ENCODE data around the gene PPP6R1.

PPP6R1 gene

GRCh38 chr19:55279770-55280643 is 21.2 kb upstream of the PPP6R1 start, which contains the start of gene HSPBP1:
Gene HSPBP1 (minus strand): TSS chr19:55280110. CDS start chr19:55279608, 502 bp downstream.
- peak; percentile 98 for DNase-seq

GRCh38 chr19:55279340-55279739 is 20.5 kb upstream of the PPP6R1 start:
- DNase-seq, result no peak

- no peak for DNase-seq
These were observed 19.7 kb upstream of the PPP6R1 start for GRCh38 chr19:55278391-55279135.

- no peak for DNase-seq
These were observed 18.7 kb upstream of the PPP6R1 start for GRCh38 chr19:55277494-55277893.

- DNase-seq, result no peak
These were observed 18.1 kb upstream of the PPP6R1 start for GRCh38 chr19:55276720-55277430.

- no peak for DNase-seq
These were observed 17.3 kb upstream of the PPP6R1 start for GRCh38 chr19:55275851-55276719.

GRCh38 chr19:55273978-55274707 is 15.3 kb upstream of the PPP6R1 start:
- DNase-seq, result peak; percentile 88

- no peak for DNase-seq
These were observed 13.3 kb upstream of the PPP6R1 start for GRCh38 chr19:55272142-55272541.

- no peak for DNase-seq
These were observed 11.5 kb upstream of the PPP6R1 start for GRCh38 chr19:55270172-55270942.

- DNase-seq, result no peak
These were observed 10.5 kb upstream of the PPP6R1 start for GRCh38 chr19:55269299-55269698.

- no peak for DNase-seq
These were observed 8.0 kb upstream of the PPP6R1 start for GRCh38 chr19:55266840-55267239.

GRCh38 chr19:55266404-55266803 is 7.6 kb upstream of the PPP6R1 start:
- DNase-seq, result no peak

- no peak for DNase-seq
These were observed 7.0 kb upstream of the PPP6R1 start for GRCh38 chr19:55265723-55266386.

GRCh38 chr19:55265173-55265572 is 6.4 kb upstream of the PPP6R1 start:
- no peak for DNase-seq

- DNase-seq, result no peak
These were observed 5.7 kb upstream of the PPP6R1 start for GRCh38 chr19:55264531-55264930.

GRCh38 chr19:55262359-55262758 is 3.5 kb upstream of the PPP6R1 start:
- no peak for DNase-seq

GRCh38 chr19:55261671-55262126 is 2.9 kb upstream of the PPP6R1 start:
- DNase-seq, result no peak

- no peak for DNase-seq
These were observed 858 bp upstream of the PPP6R1 start for GRCh38 chr19:55259540-55260210.

- DNase-seq, result peak; percentile 26
These were observed 365 bp downstream of the PPP6R1 start for GRCh38 chr19:55258476-55258827.
